NCI-H1092 treated with DMSO at 0.1 percent for 48 hours (cell line): ENCODE results near the gene ASAP2.

ENCODE experiments used
- DNase-seq: peaks from one replicate; lab custom pipeline; 2025; lab: John Stamatoyannopoulos, UW

The ASAP2 gene

DNA sequence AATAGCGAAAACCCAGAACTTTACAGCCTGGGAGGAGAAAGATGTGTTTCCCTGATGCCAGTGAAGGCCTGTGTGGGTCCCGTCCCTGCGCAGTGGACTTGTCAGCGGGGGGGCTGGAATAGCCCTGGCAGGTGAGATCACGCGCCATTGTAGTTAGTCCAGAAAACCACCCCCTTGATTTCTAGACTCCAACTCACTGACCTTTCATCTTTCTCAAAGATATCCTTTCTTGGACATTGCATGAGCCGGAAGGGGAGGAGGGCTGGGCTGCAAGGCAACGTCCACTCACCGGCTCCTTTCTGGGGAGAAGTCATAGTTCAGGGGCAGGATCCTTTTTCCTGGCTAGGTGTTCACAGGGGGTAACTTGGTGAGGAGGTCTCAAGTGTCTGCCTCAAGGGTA, 22.3 kb upstream of the ASAP2 start:
- no peak for DNase-seq

DNA sequence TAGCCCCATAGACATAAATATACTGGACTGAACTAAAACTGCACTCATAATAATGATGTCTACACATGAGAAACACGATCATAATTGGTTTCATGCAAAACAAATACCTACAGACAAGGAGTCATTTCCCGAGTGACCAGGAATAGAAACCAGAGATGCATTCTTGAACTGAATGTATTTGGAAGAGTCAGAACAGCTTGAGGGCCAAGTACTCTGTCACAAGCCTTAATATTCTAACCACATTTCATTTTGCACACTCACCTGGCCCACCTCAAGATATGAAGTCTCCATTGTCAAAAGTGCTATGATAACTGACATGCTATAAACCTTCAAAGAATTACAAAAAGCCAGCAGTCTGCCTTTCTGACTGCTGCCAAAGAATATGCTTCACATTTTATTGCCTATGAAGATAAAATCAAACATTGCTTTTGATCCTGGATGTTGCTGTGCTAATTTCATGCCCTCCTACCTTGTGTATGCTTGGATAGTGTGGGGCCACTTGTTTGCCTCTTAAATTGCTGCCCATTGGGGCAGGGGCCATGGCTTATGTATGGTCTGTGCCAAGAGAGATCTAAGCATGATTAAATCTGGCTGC, 18.9 kb upstream of the ASAP2 start:
- DNase-seq: no peak

DNA sequence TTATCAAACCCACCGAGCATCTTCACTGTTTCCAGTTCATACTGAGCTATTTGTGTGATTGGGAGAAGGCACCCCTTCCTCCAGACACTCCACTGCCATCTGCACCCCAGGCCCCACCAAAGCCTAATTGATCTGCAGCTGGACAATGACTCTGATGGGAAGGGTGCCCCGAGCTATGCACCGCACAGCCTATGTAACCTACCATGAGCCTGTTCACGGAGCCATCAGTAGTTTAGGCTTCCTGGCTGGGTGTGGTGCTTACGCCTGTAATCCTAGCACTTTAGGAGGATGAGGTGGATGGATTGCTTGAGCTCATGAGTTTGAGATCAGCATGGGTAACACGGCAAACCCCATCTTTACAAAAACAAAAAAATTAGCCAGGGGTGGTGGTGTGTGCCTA, 17.8 kb upstream of the ASAP2 start:
- no peak for DNase-seq

DNA sequence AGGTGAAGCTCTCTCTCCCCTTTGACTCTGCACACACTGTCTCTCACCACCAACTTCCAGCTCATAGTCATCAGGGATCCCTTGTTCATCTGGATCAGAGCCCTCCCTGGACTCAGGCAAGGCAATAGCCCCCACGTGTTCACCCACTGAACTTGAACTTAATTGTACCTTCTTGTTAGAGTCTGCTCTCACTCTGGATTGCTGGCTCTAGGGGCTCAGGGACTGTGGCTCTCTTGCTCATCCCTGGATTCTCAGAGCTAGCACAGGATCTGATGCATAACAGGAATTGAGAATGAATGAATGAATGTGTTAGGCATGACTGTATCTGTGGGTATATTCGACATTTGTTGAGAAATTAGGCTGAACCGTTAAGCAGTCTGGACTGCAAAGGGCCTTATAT, 16.7 kb upstream of the ASAP2 start:
- DNase-seq: no peak

DNA sequence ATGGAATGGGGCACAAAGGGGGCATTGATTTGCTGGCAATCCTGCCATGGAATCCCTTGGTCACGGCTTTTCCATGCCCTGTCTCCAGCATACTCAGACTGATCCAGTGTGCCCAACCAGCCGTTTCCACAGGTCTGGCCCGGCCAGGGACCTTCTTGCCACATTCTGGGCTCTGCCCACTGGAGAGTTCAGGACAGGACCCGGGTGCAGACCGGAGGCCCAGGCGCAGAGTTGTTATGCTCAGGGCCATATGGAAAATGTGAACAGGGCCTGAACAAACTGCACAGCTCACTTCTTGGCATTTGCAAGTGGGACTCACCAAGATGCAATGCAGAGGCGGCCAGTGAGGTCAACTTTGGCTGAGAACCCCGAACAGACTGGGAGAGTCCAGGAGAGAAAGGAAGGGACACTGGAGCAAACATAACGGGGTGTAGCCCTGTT, 15.6 kb upstream of the ASAP2 start:
- peak; percentile 4 for DNase-seq

DNA sequence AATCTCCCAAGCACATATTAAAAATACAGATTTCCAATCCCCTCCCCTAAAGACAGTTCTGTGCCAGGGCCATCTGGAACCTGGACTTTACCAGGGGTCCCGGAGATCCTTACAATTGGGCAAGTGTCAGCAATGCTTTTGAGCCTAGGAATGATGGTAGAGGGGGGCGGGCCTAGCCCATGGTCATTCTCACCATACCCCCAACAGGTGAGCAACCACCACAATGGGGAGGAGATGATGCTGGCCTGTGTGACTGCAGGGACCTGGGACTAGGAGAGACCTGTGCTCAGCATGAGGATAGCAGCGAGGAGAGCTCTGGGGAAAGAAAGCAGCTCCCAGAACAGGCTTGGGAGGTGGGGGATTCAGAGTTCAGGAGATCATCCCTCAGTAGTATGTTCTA, 13.9 kb upstream of the ASAP2 start:
- no peak for DNase-seq

DNA sequence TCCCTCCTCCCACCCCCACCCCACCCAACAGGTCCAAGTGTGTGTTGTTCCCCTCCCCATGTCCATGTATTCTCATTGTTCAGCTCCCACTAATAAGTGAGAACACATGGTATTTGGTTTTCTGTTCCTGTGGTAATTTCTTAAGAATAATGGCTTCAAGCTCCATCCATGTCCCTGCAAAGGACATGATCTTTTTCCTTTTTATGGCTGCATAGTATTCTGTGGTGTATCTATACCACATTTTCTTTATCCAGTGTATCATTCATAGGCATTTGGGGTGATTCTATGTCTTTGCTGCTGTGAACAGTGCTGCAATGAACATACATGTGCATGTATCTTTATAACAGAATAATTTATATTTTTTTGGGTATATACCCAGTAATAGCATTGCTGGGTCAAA, 12.3 kb upstream of the ASAP2 start:
- no peak for DNase-seq

DNA sequence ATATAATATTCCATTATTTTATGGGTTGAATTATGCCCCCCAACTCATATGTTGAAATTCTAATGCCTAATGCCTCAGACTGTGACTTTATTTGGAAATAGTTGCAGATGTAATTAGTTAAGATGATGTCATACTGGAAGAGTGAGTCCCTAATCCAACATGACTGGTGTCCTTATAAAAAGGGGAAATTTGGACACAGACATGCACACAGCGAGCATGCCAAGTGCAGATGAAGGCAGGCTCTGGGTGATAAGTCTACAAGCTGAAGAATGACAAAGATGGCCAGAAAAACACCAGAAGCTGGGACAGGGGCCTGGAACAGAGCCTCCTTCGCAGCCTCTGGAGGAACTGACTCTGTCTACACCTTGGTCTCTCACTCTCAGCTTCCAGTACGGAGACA, 10.0 kb upstream of the ASAP2 start:
- DNase-seq: no peak

DNA sequence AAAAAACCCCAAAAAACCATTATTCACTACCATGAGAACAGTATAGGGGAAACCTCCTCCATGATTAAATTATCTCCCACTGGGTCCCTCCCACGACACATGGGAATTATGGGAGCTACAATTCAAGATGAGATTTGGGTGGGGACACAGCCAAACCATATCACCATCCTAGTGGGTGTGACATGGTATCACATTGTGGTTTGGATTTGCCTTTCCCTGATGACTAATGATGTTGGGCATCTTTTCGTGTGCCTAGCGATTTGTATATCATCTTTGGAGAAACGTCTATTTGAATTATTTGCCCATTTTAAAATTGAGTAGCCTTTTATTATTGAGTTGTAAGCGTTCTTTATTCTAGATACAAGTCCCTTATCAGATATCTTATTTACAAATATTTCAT, 8.7 kb upstream of the ASAP2 start:
- DNase-seq: no peak

DNA sequence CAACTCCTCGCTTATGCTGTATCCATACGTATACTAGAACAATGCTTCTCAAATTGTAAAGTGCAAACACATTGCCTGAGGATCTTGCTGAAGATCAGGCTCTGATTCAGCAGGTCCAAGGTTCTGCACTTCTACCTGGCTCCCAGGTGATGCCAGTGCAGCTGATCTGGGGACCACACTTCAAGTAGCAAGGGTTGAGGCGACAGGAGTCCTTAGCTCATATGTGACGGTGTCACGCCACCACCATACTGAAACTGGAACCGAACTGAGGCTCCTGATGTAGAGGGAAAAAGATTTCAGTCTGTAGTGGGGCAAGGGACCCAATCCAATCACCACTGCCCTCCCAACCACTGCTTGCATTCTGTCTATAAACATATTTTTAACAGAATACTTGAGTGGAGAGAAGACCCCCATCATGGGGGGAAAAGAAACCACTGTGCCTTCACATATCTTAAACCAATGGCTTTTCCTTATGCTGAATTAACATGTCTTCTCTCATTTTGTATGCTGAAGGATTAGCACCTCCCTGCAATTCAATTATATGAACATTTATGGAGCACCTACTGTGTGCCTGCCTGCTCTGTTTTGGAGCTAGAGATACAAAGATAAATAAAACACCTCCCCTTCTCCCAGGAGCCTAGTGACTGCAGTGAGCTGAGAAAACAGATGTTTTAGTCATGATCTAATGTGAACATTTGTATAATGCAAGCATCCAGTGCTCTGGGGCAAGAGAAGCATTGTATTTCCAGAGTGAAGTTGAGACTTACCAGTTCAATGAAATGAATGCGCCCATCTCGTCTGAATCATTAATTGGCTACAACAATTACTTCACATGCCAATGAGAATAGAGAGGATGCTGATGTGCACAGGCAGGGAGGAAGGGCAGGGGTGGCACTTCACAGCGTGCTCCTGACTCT, 6.6 kb upstream of the ASAP2 start:
- DNase-seq: no peak

DNA sequence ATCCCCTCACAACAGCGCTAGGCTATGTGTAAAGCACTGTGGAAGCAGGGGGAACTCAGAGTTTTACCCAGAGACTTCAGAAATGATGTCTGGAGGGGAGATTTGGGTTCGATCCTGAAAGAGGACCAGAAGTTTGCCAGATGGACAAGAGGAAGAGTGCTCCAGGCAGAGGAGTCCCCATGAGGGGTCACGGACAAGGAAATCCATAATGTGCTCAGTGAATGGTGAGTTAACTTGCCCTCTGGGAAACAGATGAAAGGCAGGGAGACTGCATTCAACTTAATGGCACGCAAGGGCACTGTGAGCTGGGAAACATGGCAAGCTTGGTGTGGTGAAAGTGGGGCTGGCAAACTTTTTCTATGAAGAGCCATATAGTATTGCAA, 6.0 kb upstream of the ASAP2 start:
- DNase-seq: no peak

DNA sequence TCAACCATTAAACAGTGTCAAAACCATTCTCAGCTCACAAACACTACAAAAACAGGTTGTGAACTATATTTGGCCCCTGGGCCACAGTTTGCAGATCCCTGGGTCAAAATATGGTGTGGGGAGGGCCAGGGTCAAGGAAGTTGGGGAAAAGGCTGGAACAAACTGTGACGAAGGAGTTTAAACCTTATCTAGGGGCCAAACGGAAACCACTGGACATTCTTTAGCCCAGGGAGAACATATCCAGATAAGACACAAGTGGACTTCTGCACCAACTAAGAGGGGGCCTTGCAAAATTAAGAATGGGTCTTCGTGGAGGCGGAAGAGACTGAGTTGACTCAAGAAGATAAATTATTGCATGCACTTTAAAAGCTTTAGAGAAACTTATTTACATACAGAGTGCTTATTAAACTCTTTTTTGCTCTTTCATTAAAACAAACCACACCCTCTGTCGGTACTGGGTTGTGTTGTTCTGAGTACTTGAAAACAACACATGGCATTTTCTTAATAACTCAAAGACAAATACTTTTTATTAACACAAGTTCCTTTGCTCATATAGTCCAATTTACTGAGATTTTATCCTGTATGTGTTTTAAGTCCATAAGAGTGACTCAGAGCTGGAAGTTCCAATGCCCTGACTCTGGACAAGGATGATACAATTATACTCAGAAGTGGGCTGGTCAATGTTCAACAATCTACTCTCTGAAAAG, 5.3 kb upstream of the ASAP2 start:
- no peak for DNase-seq

DNA sequence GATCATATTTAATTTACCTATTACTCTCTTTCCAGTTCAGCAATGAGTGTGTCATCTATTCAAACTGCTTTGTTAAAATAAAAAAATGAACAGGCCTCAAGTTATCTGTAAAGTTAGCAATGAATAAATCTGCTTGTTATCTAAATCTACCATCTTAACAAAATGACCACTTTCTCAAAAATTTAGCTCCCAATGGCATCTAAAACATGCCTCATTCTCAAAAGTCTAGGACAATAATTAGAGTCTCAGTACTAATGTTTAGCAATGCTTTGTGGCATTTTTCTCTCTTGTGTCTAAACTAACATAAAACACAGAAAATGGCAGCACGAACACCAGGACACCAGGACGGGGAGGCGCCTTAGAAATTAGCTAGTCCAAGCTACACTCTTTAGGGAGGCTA, 3.6 kb upstream of the ASAP2 start:
- DNase-seq: no peak

DNA sequence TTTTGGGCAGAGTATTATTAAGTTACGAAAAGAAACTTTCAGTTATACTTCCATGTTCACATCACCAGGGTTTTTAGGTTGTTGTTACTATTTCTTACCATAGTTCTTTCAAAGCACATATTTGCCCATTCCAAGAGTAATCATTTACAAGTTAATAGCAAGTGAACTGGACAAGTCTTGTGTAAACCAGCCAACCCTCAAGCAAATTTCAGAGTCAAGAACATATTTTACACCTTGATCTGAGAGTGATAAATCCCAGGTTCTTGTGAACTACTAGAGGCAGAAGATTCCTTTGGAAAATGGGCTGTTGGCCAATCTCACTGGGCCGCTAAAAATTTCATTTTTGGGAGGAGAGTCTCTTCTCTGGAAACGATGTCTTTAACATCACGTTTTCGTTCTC, 2.7 kb upstream of the ASAP2 start:
- DNase-seq: no peak

DNA sequence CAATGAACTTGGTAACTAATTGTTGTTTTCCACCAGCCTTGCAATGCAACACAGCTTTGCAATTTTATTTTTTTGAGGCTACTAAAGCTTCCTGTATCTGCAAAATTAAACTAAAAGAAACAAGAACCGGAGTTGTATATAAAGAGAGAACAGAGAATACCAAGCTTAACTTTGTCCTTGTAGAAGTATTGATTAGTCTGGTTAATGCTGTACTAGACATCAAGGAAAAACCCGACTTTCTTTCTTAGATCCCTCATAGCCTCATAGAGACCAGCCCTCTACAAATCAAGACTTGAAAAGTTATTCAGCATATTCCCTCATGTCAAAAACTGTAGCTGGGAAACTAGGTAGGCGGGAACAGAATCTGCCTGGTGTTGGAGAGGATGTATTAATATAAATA, 1.7 kb upstream of the ASAP2 start:
- DNase-seq: no peak

DNA sequence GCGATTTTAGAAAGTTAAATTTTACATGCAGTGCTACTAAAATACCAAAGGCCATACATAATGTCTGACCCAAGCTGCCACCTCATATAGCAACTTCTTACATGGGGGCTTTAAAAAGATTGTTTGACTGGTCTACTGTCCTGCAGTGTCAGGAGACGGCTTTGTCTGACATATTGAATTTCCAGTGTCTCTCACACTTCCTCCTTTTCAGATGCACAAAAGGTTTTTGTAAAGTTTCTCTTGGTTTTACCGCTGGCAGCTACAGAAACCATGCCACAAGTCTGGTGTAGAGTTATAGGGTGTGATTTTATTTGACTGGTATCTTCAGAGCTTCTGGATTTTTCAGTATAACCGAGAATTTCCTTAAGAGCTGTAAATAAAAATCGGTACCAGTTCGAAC, 1.1 kb upstream of the ASAP2 start:
- DNase-seq: no peak

DNA sequence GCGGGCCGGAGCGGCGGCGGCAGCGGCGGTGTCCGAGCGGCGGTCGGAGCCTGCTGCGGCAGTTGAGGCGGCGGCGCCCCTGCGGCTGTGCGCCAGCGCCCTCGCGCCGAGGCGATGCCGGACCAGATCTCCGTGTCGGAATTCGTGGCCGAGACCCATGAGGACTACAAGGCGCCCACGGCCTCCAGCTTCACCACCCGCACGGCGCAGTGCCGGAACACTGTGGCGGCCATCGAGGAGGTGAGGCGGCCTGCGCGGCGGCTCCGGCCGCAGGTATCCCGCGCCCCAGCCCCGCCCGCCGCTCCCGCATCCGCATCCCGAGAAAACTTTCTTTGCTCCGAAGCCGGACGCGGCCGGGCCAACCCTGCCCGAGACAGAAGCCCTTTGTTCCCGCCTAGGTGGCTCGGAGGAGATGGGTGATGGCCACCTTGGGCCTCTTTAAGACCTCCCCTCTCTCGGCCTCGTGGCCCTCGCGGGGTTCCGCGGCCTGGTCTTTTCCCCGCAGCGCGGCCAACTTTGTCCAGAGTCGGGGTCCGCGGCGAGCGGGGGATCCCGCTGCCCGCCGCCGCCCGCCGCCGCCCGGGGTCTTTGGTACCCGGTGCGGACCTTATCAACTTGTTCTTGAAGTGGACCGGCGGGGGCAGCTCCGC, 504 bp downstream of the ASAP2 start:
- DNase-seq: no peak

DNA sequence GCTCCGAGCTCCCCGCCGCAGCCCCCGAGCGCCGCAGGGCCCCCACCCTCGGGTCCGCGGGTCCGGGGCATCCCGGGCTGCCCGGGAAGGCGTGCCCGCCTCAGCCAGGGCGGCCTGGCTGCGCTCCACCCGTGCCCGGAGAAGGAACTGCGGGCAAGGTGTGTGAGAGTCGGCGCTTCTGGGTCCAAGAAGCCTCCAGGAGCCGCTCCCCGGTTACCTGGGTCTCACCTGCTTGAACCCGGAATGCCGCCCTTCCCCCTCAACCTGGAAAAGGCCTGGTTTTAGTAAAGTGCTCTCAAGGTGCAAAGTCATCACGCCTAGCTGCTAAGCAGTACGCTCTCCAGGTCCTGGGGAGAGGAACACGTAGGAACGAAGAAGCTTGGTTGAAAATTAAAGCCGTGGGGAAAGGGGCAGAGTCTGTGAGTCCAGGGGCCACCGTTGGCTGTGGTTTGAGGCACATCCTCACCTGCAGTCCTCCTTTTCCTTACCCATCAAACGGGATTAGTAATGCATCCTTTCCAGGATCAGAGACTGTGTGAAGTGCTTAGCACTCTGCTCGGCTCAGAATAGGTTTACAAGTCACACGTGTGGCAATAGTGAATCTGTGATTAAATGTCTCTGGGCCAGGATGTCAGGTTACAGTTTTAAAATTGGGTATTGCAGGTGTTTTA, 1.2 kb downstream of the ASAP2 start:
- no peak for DNase-seq

DNA sequence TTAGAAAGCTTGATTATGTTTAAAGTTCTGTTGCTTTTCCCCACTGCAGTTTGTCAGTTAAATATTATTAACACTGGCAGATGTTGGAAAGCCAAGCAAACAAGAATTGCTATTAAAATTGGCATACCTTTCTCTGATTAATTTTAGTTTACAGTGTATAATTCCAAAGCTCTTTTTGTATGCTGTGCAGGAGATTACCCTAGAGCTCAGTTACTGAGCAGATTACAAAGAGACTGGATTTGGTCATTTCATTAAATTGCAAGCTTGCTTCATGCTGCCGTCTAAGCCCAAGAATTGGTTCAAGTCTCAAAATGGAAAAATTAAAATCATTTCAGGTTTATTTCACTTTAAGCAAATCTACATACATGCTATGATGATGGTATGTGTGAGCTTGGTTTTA, 2.3 kb downstream of the ASAP2 start:
- DNase-seq: no peak

DNA sequence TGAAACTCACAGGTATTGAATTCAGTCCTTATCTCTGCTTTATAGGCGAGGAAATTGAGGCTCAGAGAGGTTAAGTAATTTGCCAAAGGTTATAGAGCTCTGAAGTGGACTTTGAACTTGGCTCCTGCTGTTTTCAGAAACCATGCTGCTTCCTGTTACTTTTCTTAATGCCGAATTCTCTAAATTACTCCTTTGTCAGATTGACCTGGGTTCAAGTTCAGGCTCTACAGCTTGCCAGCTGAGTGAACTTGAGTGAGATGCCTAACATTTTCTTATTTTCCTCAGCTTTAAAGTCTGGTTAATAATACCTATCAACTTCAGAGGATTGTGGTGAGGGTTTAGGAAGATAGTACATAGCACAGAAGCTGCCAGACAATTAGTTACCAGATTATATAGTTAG, 3.4 kb downstream of the ASAP2 start:
- DNase-seq: no peak

DNA sequence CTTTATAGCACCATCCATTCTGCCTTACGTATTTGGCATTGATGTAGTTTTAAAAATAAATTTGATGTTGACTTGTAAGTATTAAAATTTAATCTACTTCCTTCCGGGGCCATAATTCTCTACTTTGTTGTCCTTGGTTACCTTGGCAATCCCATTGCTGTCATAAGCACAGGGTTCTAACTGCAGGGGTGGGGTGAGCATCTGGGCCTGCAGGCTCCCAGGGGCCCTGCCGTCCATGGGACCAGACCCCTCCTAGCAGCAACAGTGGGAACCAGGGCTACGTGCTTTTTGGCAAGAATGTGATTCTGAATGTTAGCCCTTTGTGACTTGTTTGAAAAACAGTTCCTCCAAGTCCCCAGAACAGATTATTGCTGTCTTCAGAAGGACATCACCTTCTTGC, 4.9 kb downstream of the ASAP2 start:
- DNase-seq: no peak

DNA sequence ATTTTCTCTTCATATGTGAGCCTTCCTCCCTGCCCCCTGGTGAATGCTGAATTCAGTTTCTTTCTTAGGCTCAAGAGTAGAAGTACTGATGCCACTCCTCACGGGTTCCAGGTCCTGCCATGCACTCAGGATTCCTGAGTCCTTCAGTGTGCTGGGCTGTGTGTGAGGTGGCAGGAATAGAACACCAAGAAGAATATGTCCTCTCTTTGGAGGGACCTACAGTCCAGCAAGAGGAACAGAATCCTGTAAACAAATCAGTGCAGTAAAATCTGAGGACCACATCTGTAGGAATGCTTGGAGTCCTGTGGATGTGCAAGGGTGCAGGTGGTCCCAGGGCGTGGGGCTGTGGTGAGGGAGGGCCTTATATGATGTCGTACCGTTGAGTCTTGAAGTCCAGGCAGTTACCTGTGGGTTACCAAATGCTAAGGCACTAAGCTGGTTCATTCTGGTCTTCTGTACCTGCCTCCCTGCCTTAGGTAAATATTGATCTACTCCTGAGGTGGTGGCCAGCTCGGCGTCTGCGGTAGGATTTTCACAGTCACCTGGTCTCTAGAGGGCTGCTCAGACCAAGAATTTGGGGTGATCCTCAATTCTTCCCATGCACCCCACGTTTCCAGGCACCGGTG, 5.5 kb downstream of the ASAP2 start:
- DNase-seq: no peak
